Head of caudate nucleus (tissue), 42 donors: Measurements from ENCODE around the gene APOA4.

Experiments
- DNase-seq, 42 donors: peaks; one replicate each; pipeline versions ENCODE4 v3.0.0 to v3.0.0-alpha.2; 2020 to 2021; ENCODE audit warnings: mixed read lengths in 7 of 42
- intact Hi-C: fragments of 100-400 bp; cut with DNase I; formaldehyde crosslinking; loops from one replicate; pipeline ENCODE4 v1.15.0; 2022

The APOA4 gene

DNA sequence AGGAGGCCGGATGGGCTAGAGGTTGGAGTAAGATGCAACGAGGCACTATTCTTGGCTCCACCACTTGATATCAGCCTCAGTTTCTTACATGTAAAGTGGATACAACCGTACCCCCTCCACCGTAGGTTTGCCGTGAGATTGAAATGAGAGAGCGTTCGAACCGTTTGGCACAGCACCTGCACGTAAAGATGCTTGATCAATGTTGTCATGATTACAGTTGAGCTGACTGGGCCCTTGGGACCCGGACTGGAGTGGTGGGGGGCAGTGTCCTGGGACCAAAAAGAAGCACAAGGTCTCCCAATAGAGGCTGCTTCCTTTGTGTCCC lies 10.3 kb upstream of the APOA4 start:
- intact Hi-C loops, result no loop called here
- no peak for DNase-seq

DNA sequence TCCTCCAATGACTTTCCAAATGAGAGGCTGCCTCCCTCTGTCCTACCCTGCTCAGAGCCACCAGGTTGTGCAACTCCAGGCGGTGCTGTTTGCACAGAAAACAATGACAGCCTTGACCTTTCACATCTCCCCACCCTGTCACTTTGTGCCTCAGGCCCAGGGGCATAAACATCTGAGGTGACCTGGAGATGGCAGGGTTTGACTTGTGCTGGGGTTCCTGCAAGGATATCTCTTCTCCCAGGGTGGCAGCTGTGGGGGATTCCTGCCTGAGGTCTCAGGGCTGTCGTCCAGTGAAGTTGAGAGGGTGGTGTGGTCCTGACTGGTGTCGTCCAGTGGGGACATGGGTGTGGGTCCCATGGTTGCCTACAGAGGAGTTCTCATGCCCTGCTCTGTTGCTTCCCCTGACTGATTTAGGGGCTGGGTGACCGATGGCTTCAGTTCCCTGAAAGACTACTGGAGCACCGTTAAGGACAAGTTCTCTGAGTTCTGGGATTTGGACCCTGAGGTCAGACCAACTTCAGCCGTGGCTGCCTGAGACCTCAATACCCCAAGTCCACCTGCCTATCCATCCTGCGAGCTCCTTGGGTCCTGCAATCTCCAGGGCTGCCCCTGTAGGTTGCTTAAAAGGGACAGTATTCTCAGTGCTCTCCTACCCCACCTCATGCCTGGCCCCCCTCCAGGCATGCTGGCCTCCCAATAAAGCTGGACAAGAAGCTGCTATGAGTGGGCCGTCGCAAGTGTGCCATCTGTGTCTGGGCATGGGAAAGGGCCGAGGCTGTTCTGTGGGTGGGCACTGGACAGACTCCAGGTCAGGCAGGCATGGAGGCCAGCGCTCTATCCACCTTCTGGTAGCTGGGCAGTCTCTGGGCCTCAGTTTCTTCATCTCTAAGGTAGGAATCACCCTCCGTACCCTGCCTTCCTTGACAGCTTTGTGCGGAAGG lies 9.5 kb upstream of the APOA4 start:
- no peak for DNase-seq
- intact Hi-C loops, result no loop called here

DNA sequence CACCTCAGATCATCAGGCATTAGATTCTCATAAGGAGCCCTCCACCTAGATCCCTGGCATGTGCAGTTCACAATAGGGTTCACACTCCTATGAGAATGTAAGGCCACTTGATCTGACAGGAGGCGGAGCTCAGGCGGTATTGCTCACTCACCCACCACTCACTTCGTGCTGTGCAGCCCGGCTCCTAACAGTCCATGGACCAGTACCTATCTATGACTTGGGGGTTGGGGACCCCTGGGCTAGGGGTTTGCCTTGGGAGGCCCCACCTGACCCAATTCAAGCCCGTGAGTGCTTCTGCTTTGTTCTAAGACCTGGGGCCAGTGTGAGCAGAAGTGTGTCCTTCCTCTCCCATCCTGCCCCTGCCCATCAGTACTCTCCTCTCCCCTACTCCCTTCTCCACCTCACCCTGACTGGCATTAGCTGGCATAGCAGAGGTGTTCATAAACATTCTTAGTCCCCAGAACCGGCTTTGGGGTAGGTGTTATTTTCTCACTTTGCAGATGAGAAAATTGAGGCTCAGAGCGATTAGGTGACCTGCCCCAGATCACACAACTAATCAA lies 8.8 kb upstream of the APOA4 start:
- no peak for DNase-seq
- intact Hi-C loops, result no loop called here

DNA sequence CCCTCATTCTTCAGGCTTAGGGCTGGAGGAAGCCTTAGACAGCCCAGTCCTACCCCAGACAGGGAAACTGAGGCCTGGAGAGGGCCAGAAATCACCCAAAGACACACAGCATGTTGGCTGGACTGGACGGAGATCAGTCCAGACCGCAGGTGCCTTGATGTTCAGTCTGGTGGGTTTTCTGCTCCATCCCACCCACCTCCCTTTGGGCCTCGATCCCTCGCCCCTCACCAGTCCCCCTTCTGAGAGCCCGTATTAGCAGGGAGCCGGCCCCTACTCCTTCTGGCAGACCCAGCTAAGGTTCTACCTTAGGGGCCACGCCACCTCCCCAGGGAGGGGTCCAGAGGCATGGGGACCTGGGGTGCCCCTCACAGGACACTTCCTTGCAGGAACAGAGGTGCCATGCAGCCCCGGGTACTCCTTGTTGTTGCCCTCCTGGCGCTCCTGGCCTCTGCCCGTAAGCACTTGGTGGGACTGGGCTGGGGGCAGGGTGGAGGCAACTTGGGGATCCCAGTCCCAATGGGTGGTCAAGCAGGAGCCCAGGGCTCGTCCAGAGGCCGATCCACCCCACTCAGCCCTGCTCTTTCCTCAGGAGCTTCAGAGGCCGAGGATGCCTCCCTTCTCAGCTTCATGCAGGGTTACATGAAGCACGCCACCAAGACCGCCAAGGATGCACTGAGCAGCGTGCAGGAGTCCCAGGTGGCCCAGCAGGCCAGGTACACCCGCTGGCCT lies 7.2 kb upstream of the APOA4 start:
- intact Hi-C loops, result no loop called here
- DNase-seq, result no peak

DNA sequence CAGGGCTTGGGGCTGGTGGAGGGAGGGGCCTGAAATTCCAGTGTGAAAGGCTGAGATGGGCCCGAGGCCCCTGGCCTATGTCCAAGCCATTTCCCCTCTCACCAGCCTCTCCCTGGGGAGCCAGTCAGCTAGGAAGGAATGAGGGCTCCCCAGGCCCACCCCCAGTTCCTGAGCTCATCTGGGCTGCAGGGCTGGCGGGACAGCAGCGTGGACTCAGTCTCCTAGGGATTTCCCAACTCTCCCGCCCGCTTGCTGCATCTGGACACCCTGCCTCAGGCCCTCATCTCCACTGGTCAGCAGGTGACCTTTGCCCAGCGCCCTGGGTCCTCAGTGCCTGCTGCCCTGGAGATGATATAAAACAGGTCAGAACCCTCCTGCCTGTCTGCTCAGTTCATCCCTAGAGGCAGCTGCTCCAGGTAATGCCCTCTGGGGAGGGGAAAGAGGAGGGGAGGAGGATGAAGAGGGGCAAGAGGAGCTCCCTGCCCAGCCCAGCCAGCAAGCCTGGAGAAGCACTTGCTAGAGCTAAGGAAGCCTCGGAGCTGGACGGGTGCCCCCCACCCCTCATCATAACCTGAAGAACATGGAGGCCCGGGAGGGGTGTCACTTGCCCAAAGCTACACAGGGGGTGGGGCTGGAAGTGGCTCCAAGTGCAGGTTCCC lies 6.5 kb upstream of the APOA4 start, which contains the start of gene APOC3:
Gene APOC3, plus strand, starts transcription at position 383 of the 659 bp plus-strand sequence. CDS start 676 bp downstream, outside the sequence.
- no peak for DNase-seq
- intact Hi-C loops, result no loop called here

DNA sequence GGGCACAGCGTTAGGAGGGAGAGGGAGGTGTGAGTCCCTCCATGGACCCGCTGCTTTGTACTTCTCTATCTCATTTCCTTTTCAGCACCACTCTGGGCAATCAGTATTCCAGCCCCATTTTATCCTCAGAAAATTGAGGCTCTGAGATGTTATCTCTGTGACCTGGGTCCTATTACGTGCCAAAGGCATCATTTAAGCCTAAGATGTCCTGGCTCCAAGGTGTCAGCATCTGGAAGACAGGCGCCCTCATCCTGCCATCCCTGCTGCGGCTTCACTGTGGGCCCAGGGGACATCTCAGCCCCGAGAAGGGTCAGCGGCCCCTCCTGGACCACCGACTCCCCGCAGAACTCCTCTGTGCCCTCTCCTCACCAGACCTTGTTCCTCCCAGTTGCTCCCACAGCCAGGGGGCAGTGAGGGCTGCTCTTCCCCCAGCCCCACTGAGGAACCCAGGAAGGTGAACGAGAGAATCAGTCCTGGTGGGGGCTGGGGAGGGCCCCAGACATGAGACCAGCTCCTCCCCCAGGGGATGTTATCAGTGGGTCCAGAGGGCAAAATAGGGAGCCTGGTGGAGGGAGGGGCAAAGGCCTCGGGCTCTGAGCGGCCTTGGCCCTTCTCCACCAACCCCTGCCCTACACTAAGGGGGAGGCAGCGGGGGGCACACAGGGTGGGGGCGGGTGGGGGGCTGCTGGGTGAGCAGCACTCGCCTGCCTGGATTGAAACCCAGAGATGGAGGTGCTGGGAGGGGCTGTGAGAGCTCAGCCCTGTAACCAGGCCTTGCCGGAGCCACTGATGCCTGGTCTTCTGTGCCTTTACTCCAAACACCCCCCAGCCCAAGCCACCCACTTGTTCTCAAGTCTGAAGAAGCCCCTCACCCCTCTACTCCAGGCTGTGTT lies 5.8 kb upstream of the APOA4 start:
- intact Hi-C loops, result no loop called here
- DNase-seq, result no peak

DNA sequence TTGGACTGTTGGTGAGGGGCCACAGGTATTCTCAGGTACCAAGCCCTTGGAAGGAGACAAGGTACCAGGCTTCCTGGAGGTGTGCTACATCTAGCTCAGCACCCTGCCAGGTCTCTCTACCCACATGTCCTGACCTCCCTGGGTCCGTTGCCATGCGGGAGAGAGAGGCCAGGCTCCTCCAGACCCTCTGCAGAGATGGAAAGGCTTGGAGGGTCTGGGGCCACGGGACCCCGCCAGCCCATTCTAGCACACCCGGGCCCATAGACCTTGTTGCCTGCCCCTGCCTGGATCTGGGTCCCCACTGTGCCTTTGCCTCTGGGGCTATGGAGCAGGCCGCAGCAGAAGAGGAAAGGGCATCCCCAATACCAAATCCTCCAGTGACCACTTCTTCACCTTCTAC lies 4.4 kb upstream of the APOA4 start:
- intact Hi-C loops, result no loop called here

DNA sequence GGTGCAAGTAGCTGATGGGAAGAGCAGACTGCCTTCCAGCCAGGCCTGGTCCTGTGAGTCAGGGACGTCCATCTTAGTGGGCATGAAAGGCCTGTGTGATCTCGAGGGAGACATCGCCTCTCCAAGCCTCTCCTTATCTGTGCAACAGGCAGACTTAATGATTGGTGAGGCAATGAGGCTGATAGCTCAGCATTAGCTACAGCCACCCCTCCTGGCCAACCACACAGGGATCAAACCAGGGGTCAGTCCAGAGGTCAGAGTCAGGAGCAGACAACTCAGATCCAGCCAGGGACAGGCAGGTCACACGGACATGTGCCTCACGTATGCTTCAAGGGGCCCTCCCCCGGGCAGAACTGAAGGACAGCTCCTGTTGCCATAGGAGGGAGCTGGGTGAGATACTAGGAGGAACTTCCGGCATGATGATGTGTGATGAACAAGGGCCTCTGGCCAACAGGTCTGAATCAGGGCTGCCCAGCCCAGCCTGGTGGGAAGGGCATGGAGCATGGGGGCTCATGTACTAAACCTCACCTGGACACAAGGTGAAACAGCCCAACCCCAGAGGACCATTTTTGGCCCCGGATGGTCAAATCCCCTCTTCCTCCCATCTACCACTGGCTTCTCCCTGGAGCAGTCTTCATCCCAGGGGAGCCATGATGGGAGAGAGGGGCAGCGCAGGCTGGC lies 3.8 kb upstream of the APOA4 start:
- peak in 1 of 42 donors; percentile 15 for DNase-seq
- intact Hi-C loops, result no loop called here

More for the DNA sequence above, 4.4 kb upstream of the APOA4 start:
- peak in 1 of 42 donors; percentile 4 for DNase-seq

DNA sequence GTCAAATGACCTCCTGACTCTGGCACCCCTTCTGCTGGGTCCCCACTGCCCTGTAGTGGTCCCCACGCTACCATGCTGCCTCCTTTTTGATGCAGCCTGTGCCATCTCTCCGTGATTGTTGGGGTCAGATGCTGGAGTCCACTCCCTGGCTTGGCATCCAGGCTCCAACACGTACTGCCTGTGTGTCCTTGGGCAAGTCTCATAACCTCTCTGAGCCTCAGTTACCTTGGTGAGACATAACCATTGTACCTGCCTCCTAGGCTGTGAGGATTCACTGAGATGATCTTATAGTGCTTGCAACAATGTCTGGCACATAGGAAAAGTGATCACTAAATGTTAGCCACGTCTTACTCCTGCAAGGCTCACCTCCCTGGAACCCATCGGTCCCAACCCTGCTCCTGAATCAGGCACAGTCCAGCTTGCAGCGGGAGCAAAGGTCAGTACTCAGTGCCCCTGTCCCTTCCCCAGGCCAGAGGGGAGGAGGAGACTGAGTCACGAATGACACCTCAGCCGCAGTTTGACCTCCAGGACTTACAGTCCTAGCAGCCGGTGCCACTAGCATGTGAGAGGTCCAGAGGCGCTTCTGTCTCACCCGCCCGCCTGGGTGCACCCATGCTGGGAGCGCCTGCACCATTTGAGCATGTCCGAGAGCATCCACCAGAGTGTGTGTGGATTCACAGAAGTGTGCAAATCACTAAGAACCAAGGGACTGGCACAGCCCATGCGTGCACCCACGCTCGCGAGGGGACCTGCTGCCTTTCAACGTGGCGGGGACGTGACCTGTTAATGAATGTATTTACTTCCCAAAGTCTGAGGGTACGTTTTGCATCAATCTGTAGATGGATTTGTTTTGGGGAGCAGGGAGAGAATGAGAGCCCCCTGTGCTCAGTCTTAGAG lies 3.0 kb upstream of the APOA4 start:
- no peak for DNase-seq
- intact Hi-C loops, result no loop called here

DNA sequence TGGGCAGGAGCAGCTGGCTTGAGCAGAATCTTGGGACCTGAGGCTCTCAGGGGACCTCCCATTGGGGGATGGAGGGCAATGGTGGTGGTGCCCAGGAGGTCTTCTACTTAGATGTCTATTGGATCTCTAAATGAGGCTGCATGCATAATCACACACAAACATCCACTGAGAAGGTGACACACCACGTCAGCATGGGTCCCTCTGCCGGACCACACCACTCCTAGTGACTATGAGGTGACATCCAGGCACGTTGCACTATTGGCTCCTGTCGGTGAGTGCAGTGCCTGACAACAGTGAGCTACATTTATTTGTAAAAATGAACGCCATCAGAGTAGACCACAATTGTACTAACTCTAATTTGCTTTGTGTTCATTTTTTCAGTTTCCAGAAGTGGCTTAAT lies 2.3 kb upstream of the APOA4 start:
- intact Hi-C loops, result no loop called here
- no peak for DNase-seq

DNA sequence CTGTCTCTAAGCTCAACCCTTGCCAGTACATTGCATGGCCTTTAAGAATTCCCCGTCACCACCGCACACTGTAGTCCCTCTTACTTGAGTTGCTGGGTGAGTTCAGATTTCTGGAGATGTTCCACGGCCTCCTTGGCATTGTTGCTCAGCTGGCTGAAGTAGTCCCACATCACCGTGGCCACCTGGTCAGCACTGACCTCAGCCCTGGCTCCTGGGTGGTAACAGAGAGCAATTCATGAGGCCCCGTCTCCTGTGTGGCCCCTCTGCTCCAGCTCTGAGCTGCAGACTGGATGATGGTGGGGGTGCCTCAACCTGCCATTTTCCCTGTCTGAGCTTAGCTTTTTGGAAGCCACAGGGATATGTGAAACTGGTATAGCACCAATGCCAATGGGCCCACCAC lies 529 bp downstream of the APOA4 start:
- intact Hi-C loops, result no loop called here
- no peak for DNase-seq

DNA sequence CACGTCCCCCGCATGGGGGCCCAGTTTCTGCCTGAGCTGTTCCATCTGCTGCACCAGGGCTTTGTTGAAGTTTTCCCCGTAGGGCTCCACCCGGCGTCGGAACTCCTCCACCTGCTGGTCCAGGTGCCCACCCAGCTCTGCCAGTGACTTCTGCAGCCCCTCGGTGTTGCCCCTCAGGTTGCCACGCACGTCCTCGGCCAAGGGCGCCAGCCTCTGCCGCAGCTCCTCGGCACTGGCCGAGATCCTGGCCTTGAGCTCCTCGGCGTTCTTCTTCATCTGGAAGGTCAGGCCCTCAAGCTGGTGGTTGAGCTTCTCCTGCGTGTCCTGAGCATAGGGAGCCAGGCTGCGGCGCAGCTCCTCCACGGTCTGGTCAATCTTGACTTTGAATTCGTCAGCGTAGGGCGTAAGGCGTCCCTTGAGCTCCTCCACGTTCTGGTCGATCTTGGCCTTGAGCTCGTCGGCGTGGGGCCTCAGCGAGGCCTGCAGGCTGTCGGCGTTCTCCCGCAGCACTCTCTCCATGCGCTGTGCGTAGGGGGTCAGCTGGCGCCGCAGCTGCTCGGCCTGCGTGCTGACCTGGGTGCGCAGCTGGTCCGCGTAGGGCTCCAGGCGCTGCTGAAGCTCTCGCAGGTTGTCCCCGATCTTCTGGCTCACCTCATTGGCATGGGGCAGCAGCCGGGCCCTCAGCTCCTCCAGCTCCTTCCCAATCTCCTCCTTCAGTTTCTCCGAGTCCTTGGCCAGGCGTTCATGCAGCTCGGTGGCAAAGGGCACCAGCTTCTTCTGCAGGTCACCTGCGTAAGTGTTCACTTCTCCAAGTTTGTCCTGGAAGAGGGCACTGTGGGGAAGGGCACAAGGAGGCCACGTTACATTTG lies 1.8 kb downstream of the APOA4 start:
- intact Hi-C loops, result no loop called here
- DNase-seq, result peak in 2 of 42 donors; percentile 18 to 33

DNA sequence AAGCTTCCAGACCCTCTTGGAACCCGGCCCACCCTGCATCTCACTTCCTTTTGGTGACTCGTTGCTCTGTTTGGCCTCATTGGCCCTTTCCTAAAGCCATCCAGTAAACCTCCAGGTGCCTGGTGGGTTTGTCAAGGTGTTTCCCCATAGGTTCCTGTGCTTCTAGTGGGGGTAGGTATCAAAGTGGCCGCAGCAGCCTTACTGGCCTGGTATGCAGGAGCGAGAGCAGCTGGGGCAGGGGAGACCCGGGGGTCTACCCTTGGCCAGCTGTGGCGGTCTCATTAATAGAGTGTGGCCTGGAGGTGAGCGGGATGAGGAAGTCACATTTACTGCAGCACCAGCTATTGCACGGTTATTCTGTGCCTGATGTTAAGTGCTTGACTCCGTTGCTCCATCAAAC lies 4.1 kb downstream of the APOA4 start:
- intact Hi-C loops, result no loop called here
- DNase-seq, result peak in 1 of 42 donors; percentile 12

DNA sequence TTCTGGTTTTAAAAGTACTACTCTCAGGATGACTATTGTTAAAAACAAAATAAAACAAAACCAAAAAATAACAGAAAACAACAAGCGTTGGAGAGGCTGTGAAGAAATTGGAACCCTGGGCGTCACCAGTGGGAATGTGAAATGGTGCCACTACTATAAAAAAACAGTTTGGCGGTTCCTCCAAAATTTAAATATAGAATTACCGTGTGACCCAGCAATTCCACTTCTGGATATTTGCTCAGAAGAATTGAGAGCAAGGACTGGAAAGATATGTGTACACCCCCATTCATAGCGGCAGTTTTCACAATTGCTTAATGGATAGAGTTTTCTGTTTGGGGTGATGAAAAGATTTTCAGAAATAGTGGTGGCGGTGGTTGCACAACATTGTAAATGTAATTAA lies 8.6 kb downstream of the APOA4 start:
- intact Hi-C loops, result no loop called here
- no peak for DNase-seq

DNA sequence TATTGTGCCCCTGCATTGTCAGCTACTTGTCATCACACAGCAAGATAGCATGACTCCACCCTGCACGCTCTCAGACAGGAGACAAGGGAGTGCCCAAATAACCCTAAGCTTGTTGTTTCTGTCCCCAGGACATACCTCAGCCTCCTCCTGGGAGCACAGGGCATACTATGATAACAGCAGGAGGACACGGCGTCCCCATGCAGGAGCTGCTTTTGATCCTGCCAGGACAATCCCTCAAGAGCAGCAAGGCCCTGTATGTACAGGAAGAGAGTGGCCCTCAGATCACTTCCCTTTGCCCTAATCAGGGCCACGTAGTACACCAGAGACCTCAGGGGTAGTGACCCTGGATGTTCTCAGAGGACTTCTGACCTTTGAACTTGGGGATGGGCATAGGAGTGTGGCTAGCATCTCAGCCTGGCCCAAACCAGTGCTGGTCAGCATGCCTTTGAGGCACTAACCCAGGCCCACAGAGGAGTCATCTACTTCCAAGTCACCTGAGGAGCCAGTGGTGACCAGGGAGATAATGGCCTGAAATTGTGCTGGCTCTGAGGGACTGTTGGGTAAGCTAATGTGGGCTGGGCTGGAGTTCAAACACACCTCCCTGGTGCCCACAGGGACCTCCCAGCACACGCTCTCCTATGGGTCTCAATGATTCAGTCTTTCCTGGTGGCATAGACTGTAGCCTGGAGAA lies 9.2 kb downstream of the APOA4 start:
- intact Hi-C loops, result no loop called here
- peak in 1 of 42 donors; percentile 23 for DNase-seq
